Measurements from ENCODE around the gene E2F2.

DNA sequence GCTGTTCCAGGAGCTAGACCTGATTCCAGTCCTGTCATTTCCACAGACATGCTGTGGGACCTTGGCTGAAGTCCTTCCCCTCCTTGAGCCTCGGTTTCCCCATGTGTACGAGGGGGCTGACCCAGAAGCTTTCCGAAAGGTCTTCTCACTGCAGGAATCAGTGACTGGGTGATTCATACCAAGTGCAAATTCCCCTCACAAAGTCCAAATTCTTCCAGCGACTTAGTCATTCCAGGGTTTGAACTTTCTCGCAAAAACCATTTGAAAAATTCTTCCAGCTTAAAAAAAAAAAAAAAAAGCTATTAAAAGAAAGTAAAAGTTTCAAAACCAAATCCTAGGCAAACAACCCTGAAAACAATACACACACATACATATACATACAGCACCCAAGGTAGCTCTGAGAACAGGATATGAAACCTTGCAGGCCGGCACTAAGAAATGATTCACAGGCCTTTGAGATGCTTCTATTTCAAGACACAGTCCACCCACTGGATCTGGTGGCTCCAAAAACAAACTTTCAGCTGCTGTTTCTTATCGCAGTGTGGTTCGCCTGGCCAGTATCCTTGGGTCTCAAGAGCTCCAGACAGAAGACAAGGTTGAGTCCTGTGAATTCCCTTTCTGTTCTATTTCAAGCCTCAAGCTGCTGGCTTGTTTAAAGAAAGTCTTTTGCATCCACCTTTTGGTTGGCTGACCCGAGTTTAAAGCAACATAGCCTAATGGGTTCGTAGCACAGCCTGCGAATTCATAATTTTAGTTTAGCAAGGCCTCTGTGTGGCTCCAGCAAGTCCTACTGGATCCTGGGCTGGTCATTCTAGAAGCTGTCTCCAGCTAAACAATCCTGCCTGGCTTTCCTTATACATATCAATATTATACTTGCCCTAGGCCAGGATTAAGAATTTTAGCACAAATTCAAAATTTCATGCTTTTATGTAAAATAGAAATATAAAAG is 46.3 kb upstream of the E2F2 start:
- TF ChIP-seq TAF1 (IDR thresholded peaks at IDR 0.05; ENCODE audit: borderline replicate concordance, insufficient read depth, low read length) = no peak
- no peak for TF ChIP-seq SIN3A (IDR thresholded peaks at IDR 0.05; ENCODE audit: borderline replicate concordance, insufficient read depth, low read length)
